GM12892 (cell line): Measurements from ENCODE around the gene MAVS.
"Not testable (repeated sequence)": the region's sequence is repeated elsewhere in the genome, so short reads cannot be mapped to it uniquely, and the experiment has no call there.

Source experiments
- DNase-seq: peaks from one replicate; pipeline ENCODE4 v3.0.0; 2011; ENCODE audit not compliant: insufficient read length
- FAIRE-seq: peaks from 2 replicates; lab custom pipeline; 2011; peaks lifted over from hg19 to GRCh38; lab: Jason Lieb, UNC
- POLR2A ChIP-seq: IDR thresholded peaks from 2 replicates; pipeline ENCODE4 v1.6.1; 2011; ENCODE audit warnings: low read depth, low read length, control low read depth
- POLR2AphosphoS5 ChIP-seq: IDR thresholded peaks from 2 replicates; pipeline ENCODE4 v1.6.1; 2011; ENCODE audit warnings: low read depth, low read length, control low read depth
- TAF1 ChIP-seq: IDR thresholded peaks from 2 replicates; pipeline ENCODE4 v1.6.1; 2011; ENCODE audit warnings: low read depth, mild to moderate bottlenecking, control low read depth, low read length, borderline replicate concordance

Gene MAVS

GRCh38 chr20:3898639-3899038, 52.0 kb downstream of the MAVS start:
- TF ChIP-seq TAF1 (no peak), POLR2AphosphoS5 (no peak), POLR2A (no peak)
- no peak for DNase-seq
- no peak for FAIRE-seq

GRCh38 chr20:3900187-3900604, 53.6 kb downstream of the MAVS start:
- TF ChIP-seq POLR2AphosphoS5 (no peak), TAF1 (no peak), POLR2A (no peak)
- FAIRE-seq (peak; percentile 42), DNase-seq (no peak)

GRCh38 chr20:3901028-3901705, 54.5 kb downstream of the MAVS start:
- TF ChIP-seq POLR2A (no peak), TAF1 (no peak), POLR2AphosphoS5 (no peak)
- FAIRE-seq = no peak
- DNase-seq = no peak

GRCh38 chr20:3901706-3902440, 55.2 kb downstream of the MAVS start:
- DNase-seq (no peak), FAIRE-seq (no peak)
- TF ChIP-seq TAF1 = no peak
- TF ChIP-seq POLR2A = no peak
- TF ChIP-seq POLR2AphosphoS5 = no peak

GRCh38 chr20:3902446-3902845, 55.8 kb downstream of the MAVS start:
- FAIRE-seq (no peak), DNase-seq (no peak)
- TF ChIP-seq POLR2A (no peak), POLR2AphosphoS5 (no peak), TAF1 (no peak)

GRCh38 chr20:3904224-3904623, 57.6 kb downstream of the MAVS start:
- DNase-seq = no peak
- TF ChIP-seq POLR2A (no peak), POLR2AphosphoS5 (no peak), TAF1 (no peak)
- no peak for FAIRE-seq

GRCh38 chr20:3904857-3905256, 58.2 kb downstream of the MAVS start:
- DNase-seq (no peak), FAIRE-seq (no peak)
- no peak for TF ChIP-seq POLR2A
- TF ChIP-seq POLR2AphosphoS5 = no peak
- TF ChIP-seq TAF1 = no peak

- peak; percentile 74 for FAIRE-seq
- DNase-seq = not testable (repeated sequence)
- peak; percentile 28; the same call in 1 of the 2 replicates for TF ChIP-seq POLR2A
Measured at GRCh38 chr20:3906744-3907721, 60.4 kb downstream of the MAVS start.

- TF ChIP-seq POLR2AphosphoS5 = no peak
- TF ChIP-seq TAF1 = no peak
- no peak for TF ChIP-seq POLR2A
- no peak for FAIRE-seq
- no peak for DNase-seq
Measured at GRCh38 chr20:3908667-3909066, 62.0 kb downstream of the MAVS start.

- no peak for FAIRE-seq
- DNase-seq = no peak
Measured at GRCh38 chr20:3909952-3910366, 63.3 kb downstream of the MAVS start.

GRCh38 chr20:3910853-3911252, 64.2 kb downstream of the MAVS start:
- no peak for TF ChIP-seq POLR2A
- no peak for TF ChIP-seq TAF1
- no peak for TF ChIP-seq POLR2AphosphoS5
- FAIRE-seq (no peak), DNase-seq (no peak)

More at GRCh38 chr20:3909952-3910366, 63.3 kb downstream of the MAVS start:
- TF ChIP-seq POLR2AphosphoS5 (no peak), TAF1 (no peak), POLR2A (no peak)
